GM21576 (cell line): ENCODE results near the gene SLC25A31.

Experiments
- ATAC-seq: cut with Tn5 transposase; IDR thresholded peaks from one replicate; pipeline ENCODE4 v1.9.1; 2021; ENCODE audit warnings: mild to moderate bottlenecking, moderate library complexity; ENCODE audit not compliant: unreplicated experiment

SLC25A31 gene

GRCh38 chr4:127776620-127777019 is 46.4 kb downstream of the SLC25A31 start:
- ATAC-seq: no peak

- no peak for ATAC-seq
Measured at GRCh38 chr4:127777487-127777886, 47.3 kb downstream of the SLC25A31 start.

DNA sequence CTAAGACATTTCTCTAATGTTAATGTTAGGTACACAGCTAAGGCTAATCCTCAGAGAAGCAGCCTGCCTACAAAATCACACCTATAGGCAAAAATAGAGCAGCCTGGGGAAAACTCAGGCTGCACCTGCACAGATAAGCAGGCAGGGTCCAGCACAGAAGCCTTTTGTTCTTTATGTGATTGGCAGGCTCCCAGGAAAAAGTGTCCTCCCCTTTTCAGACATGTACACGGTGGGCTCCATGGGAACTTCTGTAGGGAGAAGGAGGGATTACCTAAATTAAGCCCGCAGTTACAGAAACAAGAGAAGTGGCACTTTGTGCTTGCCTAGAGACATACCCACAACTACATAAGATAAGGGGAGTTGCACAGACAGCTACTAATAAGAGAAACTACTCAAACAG is 47.9 kb downstream of the SLC25A31 start:
- ATAC-seq: no peak

DNA sequence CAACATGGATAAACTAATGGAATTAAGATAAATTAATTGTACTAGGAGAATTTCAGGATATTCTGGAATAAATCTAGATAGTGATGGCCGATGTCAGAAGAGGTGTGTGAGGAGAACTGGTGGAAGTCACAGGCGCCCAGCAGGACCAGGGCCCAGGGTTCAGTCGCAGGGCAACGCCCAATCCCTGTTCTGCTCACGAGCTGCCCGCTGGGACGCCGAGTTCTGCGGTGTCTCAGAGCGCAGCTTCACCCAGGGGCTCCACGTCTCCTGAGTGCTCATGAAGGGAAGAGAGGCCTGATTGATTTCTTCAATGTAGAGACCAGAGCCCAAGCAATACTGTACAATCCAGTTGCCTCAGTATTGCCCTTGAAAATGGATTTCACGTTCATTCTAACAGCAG is 50.4 kb downstream of the SLC25A31 start:
- no peak for ATAC-seq

GRCh38 chr4:127781300-127782024 is 51.3 kb downstream of the SLC25A31 start:
- ATAC-seq: peak; percentile 30

DNA sequence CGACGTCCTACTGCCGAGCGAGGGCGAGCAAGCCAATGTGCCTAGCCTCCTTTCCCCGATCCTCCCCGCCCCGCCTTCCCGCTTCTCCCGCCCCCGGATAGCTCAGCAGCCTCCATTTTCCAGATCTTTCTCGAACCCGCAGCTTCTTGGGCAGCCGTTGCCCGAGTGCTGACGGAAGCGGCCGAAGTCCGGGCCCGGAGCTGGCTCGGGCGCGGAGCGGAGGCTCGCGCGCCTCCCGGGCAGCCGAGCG is 51.8 kb downstream of the SLC25A31 start:
- peak; percentile 76 for ATAC-seq

- peak; percentile 35 for ATAC-seq
Measured at GRCh38 chr4:127782275-127783025, 52.2 kb downstream of the SLC25A31 start, which contains the start of gene HSPA4L. TSS of gene HSPA4L (plus strand) at chr4:127782322. CDS start at chr4:127782551, 229 bp downstream.

GRCh38 chr4:127783026-127783769 is 53.0 kb downstream of the SLC25A31 start:
- peak; percentile 9 for ATAC-seq

- no peak for ATAC-seq
Measured at GRCh38 chr4:127783955-127784770, 54.0 kb downstream of the SLC25A31 start.

DNA sequence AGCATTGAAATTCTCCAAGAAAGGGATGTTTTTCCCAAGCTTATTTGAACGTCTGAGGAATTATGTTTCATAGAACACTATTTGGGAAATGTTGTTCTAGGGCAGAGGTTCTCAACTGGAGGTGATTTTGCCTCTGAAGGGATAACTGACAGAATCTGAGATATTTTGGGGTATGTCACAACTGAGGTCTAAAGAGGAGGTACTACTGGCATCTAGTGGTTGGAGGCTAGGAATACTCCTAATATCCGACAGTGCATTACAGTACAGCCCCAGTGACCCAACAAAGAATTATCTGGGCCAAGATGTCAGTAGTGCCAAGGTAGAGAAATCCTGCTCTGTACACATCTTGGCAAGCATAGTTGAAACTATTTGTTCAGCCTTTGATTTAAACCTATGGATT is 58.3 kb downstream of the SLC25A31 start:
- ATAC-seq: peak; percentile 65

DNA sequence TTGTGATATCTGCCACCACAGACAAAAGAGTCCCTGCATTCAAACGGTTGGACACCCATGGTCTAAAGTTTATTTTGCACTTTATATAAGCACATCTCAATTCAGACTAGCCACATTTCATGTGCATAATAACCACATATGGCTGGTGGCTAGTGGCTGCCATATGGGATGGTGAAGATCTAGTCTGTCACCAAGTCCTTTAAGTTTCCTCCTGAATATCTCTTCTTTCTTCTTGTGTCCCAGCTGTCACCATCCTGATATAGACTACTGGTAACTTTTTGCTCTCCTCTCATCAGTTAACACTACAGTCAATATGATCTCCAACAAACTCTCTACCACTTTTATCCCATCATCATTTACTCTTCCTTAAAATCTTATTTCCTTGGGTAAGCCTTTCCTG is 61.2 kb downstream of the SLC25A31 start:
- no peak for ATAC-seq

DNA sequence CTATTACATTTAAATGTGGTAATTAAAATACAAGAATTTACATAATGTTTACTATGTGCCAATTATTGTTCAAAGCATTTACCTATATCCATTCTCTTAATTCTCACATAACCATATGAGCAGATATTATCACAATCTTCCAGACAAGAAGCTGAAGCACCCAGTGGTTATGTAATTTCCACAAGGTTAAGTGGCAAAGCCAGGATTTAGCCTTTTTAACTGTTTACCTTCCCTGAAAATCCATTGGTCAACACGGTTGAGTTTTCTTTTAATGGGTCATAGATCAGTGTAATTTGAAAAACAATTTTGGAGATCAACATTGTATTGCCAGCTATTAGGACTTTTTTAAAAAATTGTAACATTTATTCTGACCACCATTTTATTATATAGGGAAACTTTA is 63.3 kb downstream of the SLC25A31 start:
- ATAC-seq: no peak

- ATAC-seq: no peak
Measured at GRCh38 chr4:127799711-127800110, 69.5 kb downstream of the SLC25A31 start.

DNA sequence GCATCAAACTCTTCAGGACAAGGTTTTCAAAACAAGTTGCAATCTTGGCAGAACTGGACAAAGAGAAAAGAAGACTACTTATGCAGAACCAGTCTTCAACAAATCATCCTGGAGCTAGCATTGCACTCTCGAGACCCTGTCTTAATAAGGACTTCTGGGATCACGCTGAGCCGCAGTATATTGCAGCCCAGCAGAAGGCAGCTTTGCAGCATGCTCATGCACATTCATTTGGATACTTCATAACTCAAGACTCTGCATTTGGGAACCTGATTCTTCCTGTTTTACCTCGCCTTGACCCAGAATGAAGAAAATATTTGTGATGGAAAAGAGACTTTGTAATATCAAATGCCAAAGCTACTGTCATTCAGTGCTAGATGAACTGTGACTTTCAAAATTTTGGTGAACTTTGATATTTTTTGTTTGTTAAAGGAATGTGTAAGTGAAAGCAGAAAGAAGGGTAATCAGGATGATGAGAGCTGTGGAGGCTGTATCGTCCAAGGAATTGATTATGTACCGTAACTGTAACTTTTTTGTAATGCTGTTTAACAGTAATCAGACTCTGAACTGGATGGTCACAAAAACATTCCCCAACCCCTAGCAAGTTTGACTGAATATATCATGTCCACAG is 79.1 kb downstream of the SLC25A31 start:
- ATAC-seq: no peak

- no peak for ATAC-seq
Measured at GRCh38 chr4:127810551-127810950, 80.4 kb downstream of the SLC25A31 start.

- ATAC-seq: no peak
Measured at GRCh38 chr4:127822430-127822829, 92.2 kb downstream of the SLC25A31 start.
